IPS DF 19.7 (cell line): ENCODE data around the gene ATG12.
"Not testable (repeated sequence)": the region's sequence is repeated elsewhere in the genome, so short reads cannot be mapped to it uniquely, and the experiment has no call there.

ENCODE experiments used
- DNase-seq: peaks from one replicate; pipeline ENCODE4 v3.0.0-alpha.2; 2013; ENCODE audit warnings: low read depth, low spot score

ATG12 gene

DNA sequence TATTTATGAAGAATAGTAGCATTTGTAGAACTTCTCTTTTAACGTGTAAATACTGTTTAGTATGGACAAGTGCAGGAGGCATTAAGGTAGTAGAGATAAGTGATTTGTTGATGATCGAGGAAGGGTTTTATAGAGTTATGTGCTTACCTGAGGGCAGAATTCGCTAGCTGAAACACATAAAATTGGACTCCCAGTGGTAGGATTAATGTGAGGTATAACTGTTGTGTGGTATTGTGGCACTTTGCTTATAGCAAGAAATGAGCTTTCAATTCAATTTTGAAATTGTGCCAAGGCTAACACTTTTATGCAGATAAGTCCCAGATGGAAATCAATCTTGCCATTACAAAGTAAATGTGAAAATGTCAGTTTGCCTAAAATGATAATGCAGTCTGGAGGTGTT is 1.6 kb upstream of the ATG12 start:
- DNase-seq = no peak

GRCh38 chr5:115842089-115842935 is 947 bp upstream of the ATG12 start:
- no peak for DNase-seq

- no peak for DNase-seq
These were observed 492 bp downstream of the ATG12 start for GRCh38 chr5:115840873-115841272.

- no peak for DNase-seq
These were observed 2.4 kb downstream of the ATG12 start for GRCh38 chr5:115838885-115839518.

- DNase-seq = no peak
These were observed 5.9 kb downstream of the ATG12 start for GRCh38 chr5:115835481-115835880.

GRCh38 chr5:115831163-115831768 is 10.1 kb downstream of the ATG12 start:
- no peak for DNase-seq

GRCh38 chr5:115829913-115830312 is 11.5 kb downstream of the ATG12 start:
- no peak for DNase-seq

GRCh38 chr5:115825948-115826347 is 15.4 kb downstream of the ATG12 start:
- no peak for DNase-seq

DNA sequence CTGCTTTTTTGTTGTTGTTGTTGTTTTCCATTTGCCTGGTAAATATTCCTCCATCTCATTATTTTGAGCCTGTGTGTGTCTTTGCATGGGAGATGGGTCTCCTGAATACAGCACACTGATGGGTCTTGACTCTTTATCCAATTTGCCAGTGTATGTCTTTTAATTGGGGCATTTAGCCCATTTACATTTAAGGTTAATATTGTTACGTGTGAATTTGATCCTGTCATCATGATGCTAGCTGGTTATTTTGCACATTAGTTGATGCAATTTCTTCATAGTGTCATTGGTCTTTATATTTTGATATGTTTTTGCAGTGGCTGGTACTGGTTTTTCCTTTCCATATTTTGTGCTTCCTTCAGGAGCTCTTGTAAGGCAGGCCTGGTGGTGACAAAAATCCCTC is 16.4 kb downstream of the ATG12 start:
- DNase-seq = not testable (repeated sequence)

- DNase-seq = no peak
These were observed 20.5 kb downstream of the ATG12 start for GRCh38 chr5:115820846-115821245.

DNA sequence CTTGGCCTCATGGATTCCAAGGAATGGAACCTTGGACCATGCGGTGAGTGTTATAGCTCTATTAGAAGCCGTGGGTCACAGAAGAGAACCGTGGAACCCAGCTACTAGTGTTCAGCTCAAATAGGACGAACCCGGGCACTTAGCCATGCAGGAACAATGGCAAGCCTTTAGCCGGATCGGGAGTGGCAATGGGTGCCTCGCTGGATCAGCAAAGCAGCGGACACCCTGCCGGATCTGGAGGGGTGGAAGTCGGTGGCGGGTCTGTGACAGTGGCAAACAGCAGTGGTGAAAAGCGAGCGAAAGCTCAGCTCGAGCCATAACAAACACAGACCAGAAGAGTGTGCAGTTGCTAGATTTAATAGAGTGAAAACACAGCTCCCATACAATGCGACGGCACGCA is 22.5 kb downstream of the ATG12 start:
- no peak for DNase-seq

GRCh38 chr5:115817386-115817785 is 24.0 kb downstream of the ATG12 start:
- no peak for DNase-seq

- DNase-seq = no peak
These were observed 24.9 kb downstream of the ATG12 start, which contains the start of gene CDO1 for GRCh38 chr5:115816226-115817081. Gene CDO1 (minus strand): TSS chr5:115816659. CDS start chr5:115816397, 262 bp downstream.

DNA sequence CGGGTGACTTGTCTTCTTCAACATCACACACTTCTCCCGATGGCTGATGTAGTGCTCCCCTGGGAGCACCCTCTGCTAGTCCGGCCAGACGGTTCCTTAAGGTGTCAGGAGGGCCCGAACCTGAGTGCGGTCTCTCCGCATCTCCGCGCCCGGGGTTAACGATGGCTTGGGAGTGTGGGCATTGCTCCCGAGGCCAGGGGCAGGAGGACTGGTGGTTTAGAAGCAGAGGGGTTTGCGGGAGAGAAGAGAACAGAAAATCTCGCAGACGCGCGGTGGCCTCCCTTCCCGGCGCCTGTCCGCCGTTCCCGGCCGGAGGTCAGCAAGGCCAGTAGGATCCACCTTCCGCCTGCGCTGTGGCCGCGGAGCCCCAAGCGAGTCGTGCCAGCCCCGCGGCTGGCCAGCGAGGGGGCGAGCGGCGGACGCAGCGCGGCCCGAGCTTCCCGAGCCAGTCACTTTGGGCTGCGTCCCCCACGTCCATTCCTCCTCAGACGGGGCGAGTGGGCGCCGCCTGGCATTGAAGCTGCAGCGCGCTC is 25.6 kb downstream of the ATG12 start:
- DNase-seq = no peak

DNA sequence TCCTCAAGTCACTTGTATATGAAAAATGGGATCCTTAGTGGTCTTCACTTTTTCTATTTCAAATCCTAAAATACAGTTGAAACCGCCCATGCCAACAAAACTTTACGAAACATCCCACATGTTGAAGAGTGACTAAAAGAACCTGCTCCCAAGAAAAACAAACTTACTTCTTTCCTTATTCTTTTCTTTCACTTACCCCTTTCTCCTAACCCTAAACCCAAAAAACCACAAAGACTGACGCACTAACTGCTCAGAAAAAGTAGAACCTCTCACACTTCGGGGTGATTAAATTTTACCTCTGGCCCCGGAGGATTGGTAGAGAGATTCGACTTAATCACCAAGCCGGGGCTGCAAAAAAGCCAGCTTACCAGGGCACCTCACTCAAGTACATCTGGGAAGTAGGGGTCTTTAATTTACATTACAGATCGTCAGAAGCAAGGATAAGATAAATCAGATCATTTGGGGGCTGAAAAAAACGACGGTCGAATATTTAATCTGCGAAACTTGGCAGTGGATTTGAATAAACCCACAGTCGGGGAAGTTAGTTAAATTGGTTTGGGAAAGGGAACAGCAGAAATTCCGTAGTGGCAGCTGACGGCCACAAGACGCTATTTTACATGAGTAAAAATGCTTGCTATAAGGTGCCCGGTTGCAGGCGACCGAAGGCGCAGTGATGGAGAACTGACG is 26.2 kb downstream of the ATG12 start:
- DNase-seq = no peak

GRCh38 chr5:115813719-115814118 is 27.6 kb downstream of the ATG12 start:
- no peak for DNase-seq

DNA sequence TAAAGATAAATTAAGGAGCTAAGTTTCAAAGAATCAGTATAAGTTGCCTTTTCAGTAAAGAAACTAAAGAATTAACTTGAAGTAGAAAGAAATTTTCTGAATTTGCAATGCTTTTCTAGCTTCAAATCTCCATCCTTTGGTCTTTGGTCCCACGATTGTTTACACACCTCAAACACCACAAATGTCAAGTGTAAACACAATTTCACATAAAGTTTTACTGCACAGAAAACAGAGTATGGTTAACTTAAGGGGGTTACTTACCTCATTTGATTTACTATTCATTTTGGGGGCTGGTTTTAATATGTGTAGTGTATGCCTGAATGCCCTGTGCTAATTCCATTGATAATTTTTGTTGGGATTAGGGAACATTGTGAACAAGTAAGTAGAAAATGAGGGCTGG is 29.0 kb downstream of the ATG12 start:
- DNase-seq = no peak

DNA sequence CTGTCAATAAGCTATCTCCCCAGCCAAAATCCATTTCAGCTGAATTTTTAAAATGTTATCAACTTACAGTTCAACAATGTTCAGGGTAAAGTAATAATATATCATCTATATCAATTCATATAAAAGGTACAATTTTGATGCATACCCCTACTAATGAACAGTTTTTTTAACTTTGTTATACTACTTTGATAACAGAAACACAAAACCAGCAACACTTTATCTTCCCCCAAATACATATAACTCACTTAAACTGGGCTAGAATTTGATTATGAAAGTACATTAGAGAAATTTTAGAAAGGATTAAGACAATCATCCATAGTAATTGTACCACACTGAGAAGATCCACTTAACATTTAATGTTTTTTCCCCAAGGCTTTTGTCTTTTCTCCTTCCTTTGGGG is 30.0 kb downstream of the ATG12 start:
- no peak for DNase-seq

- no peak for DNase-seq
These were observed 30.6 kb downstream of the ATG12 start for GRCh38 chr5:115810761-115811160.

- no peak for DNase-seq
These were observed 31.4 kb downstream of the ATG12 start for GRCh38 chr5:115809946-115810345.

- not testable (repeated sequence) for DNase-seq
These were observed 33.3 kb downstream of the ATG12 start for GRCh38 chr5:115808066-115808465.
